SU-DHL-6 (cell line): Measurements from ENCODE around the gene GALNT10.

Experiments used
- CTCF ChIP-seq: fragments of 200-600 bp; sonication (generic); IDR thresholded peaks from one replicate; pipeline ENCODE4 v1.5.1; 2017; ENCODE audit warnings: antibody characterized with exemption, mild to moderate bottlenecking, low read length, moderate library complexity; ENCODE audit not compliant: insufficient read depth, poor library complexity, severe bottlenecking
- EZH2phosphoT487 ChIP-seq: fragments of 200-600 bp; sonication (generic), shearing (Covaris generic); conservative IDR thresholded peaks from 2 replicates; pipeline ENCODE4 v1.6.1; 2018; ENCODE audit warnings: mild to moderate bottlenecking, antibody characterized with exemption, low read length, moderate library complexity, mixed read lengths

GRCh38 chr5:154430466-154430865 is 239.9 kb downstream of the GALNT10 start:
- TF ChIP-seq CTCF: no peak
- no peak for TF ChIP-seq EZH2phosphoT487
